CD4-positive, alpha-beta T cell treated with Interleukin-4 for 1 hour (primary cell): Measurements from ENCODE around the gene DEFB113.

Experiments
- DNase-seq, 2 donors: peaks; one replicate each; pipeline ENCODE4 v3.0.0-alpha.2; 2020 to 2022

Gene DEFB113

GRCh38 chr6:49934770-49935169 lies 34.7 kb downstream of the DEFB113 start:
- DNase-seq, result no peak

- DNase-seq, result no peak
Observed at GRCh38 chr6:49933526-49933925, 35.9 kb downstream of the DEFB113 start.

GRCh38 chr6:49929340-49929739 lies 40.1 kb downstream of the DEFB113 start:
- DNase-seq, result no peak

- DNase-seq, result no peak
Observed at GRCh38 chr6:49923826-49924225, 45.6 kb downstream of the DEFB113 start.

- DNase-seq, result no peak
Observed at GRCh38 chr6:49919935-49920644, 49.3 kb downstream of the DEFB113 start.

GRCh38 chr6:49919261-49919660 lies 50.2 kb downstream of the DEFB113 start:
- no peak for DNase-seq

GRCh38 chr6:49918787-49919186 lies 50.6 kb downstream of the DEFB113 start:
- no peak for DNase-seq
